Gastrocnemius medialis (tissue), 4 donors: Measurements from ENCODE around the gene ARHGEF4. TPM values are rescaled to one million over a fixed set of nuclear protein-coding genes. Genes with fewer than 3 reads are reported as not detected.

ENCODE experiments used
- ATAC-seq, 2 donors: fragments of 150-250 bp; one replicate each; pipeline ENCODE4 v1.9.1; 2016
- DNase-seq, 2 donors: peaks; one replicate each; pipeline ENCODE4 v3.0.0-alpha.2; 2019
- H3K27ac ChIP-seq, 4 donors: fragments of 200-600 bp; sonication (generic); 1 replicate in 1 of 4; 2 replicates in 3 of 4; pipeline ENCODE4 v1.5.1; 2016 to 2018; ENCODE audit warnings: mild to moderate bottlenecking in 2 of 4, moderate library complexity in 1 of 4
- H3K27me3 ChIP-seq, 3 donors: fragments of 200-600 bp; sonication (generic) in 2 of 3; 1 replicate in 1 of 3; 2 replicates in 2 of 3; pipeline versions ENCODE4 v1.5.1 to v1.6.0; 2016 to 2019; ENCODE audit warnings: mild to moderate bottlenecking in 1 of 3, moderate library complexity in 1 of 3
- H3K36me3 ChIP-seq, 2 donors: fragments of 200-600 bp; sonication (generic) in 1 of 2; one replicate each; pipeline ENCODE4 v1.5.1; 2017 to 2018
- H3K4me1 ChIP-seq, 2 donors: fragments of 200-600 bp; sonication (generic) in 1 of 2; one replicate each; pipeline ENCODE4 v1.5.1; 2016 to 2017; ENCODE audit warnings: mild to moderate bottlenecking in 2 of 2
- H3K4me3 ChIP-seq, 4 donors: fragments of 200-600 bp; sonication (generic) in 3 of 4; 1 replicate in 1 of 4; 2 replicates in 3 of 4; pipeline ENCODE4 v1.5.1; 2016 to 2019; ENCODE audit warnings: mild to moderate bottlenecking in 2 of 4
- H3K9me3 ChIP-seq, 3 donors: fragments of 200-600 bp; sonication (generic) in 2 of 3; 1 replicate in 1 of 3; 2 replicates in 2 of 3; pipeline ENCODE4 v1.5.1; 2016 to 2019
- POLR2A ChIP-seq, 2 donors: fragments of 450-650 bp; IDR thresholded peaks; one replicate each; pipeline ENCODE4 v1.6.1; 2017; ENCODE audit warnings: antibody characterized with exemption in 2 of 2, mild to moderate bottlenecking in 2 of 2, moderate library complexity in 2 of 2
- in situ Hi-C, 4 donors: fragments of 200-750 bp; cut with MboI; loops; one replicate each; pipeline versions ENCODE4 v1.15.0 to v1.8.0; 2017; ENCODE audit warnings: low sequenced_read_pairs in 4 of 4
- intact Hi-C: fragments of 100-400 bp; cut with DNase I; formaldehyde crosslinking; loops from one replicate; pipeline ENCODE4 v1.15.1; 2023; ENCODE audit warnings: low total_unique reads
- total RNA-seq, 4 donors: library from RNA; depleted of rRNA; stranded (reverse); fragments of >200 nt; gene quantifications; one replicate each; pipeline versions ENCODE4 v1.1.0 to v1.2.3, GENCODE V29; 2016
- TF ChIP-seq, protein P1 (sequence below), 5 experiments: fragments of 450-650 bp in 3 of 5; fragments of 200-600 bp in 2 of 5; sonication (generic) in 2 of 5; IDR thresholded peaks in 4 of 5; conservative IDR thresholded peaks in 1 of 5; 1 replicate in 4 of 5; 2 replicates in 1 of 5; pipeline ENCODE4 v1.5.1; 2016 to 2019; ENCODE audit warnings: antibody characterized with exemption in 5 of 5, mild to moderate bottlenecking in 3 of 5, moderate library complexity in 3 of 5

ARHGEF4 gene
- total RNA-seq, 4 donors from 2014 or later: 1.0 to 14.8 (median 5.1) TPM

- H3K4me3 ChIP-seq: peak overlapping the region in 2 of 4 donors; percentile 77
- TF ChIP-seq, protein P1, sequence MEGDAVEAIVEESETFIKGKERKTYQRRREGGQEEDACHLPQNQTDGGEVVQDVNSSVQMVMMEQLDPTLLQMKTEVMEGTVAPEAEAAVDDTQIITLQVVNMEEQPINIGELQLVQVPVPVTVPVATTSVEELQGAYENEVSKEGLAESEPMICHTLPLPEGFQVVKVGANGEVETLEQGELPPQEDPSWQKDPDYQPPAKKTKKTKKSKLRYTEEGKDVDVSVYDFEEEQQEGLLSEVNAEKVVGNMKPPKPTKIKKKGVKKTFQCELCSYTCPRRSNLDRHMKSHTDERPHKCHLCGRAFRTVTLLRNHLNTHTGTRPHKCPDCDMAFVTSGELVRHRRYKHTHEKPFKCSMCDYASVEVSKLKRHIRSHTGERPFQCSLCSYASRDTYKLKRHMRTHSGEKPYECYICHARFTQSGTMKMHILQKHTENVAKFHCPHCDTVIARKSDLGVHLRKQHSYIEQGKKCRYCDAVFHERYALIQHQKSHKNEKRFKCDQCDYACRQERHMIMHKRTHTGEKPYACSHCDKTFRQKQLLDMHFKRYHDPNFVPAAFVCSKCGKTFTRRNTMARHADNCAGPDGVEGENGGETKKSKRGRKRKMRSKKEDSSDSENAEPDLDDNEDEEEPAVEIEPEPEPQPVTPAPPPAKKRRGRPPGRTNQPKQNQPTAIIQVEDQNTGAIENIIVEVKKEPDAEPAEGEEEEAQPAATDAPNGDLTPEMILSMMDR (IDR thresholded peaks at IDR 0.05 in 4 of 5, conservative IDR thresholded peaks at IDR 0.05 in 1 of 5): no peak
- TF ChIP-seq POLR2A (IDR thresholded peaks at IDR 0.05): no peak
Measured at GRCh38 chr2:131094463-131095281, 258.0 kb downstream of the ARHGEF4 start.

More at GRCh38 chr2:131094463-131095281, 258.0 kb downstream of the ARHGEF4 start:
- DNase-seq (no peak), ATAC-seq (no peak)
- Histone ChIP-seq H3K9me3 (no peaks in the 10 kb centered on the region), H3K36me3 (no peaks in the 10 kb centered on the region), H3K27me3 (no peaks in the 10 kb centered on the region), H3K4me1 (peaks cover 9 to 17% of the 10 kb centered on the region in 2 donors), H3K27ac (peak overlapping the region; percentile 82 to 95 (median 88))
- in situ Hi-C loops: loop anchor here in 1 of 4 donors (25.0 kb wide), 1 partner anchor 732 kb away; the partner anchor contains the start of gene PTPN18
- intact Hi-C loops: loop anchor here (5.0 kb wide), 1 partner anchor 752 kb away; the partner anchor contains the start of gene IMP4

Other genes starting within 250 kb of the ARHGEF4 start
- gene CFC1, start 237.3 kb upstream of the ARHGEF4 start, total RNA-seq: not detected
- gene POTEJ, start 225.5 kb upstream of the ARHGEF4 start, total RNA-seq: not detected
- not detected for gene GPR148, start 107.8 kb upstream of the ARHGEF4 start, total RNA-seq
- gene AMER3, start 81.4 kb upstream of the ARHGEF4 start, total RNA-seq: not detected